ENCODE data around the gene PPP2R3B. TPM values are rescaled to one million over a fixed set of nuclear protein-coding genes. Genes with fewer than 3 reads are reported as not detected.

Gene PPP2R3B
- total RNA-seq, 1 experiment from 2014 or later, result 130 TPM

DNA sequence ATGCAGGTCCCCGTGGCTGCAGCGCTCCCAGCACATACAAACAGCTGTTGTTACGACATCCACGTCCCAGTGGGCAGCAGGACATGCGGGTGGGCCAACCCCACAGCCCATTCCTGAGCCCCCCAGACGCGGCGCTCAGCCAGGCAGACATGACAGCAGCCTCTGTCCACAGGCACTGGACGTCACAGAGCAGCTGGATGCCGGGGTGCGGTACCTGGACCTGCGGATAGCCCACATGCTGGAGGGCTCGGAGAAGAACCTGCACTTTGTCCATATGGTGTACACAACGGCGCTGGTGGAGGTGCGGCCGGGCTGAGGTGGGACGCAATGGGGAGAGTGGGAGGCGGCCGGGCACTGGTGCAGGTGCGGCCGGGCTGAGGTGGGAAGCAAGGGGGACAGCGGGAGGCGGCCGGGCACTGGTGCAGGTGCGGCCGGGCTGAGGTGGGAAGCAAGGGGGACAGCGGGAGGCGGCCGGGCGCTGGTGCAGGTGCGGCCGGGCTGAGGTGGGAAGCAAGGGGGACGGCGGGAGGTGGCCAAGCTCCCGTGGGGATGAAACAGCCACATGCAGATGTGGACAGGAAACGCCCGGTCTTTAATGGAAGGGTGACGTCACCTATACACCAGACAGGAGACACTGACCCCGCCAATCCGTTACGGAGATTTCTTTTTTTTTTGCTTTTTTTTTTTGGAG is 96.1 kb downstream of the PPP2R3B start:
- DNase-seq (ENCODE audit: low spot score) (no peak), ATAC-seq (no peak)
- POLR2A ChIA-PET, result no interaction called here
- Mint-ChIP-seq H3K27ac (no peak overlapping the region), H3K27me3 (ENCODE audit: low read depth) (no peaks in the 10 kb centered on the region), H3K4me3 (no peak overlapping the region), H3K4me1 (peaks cover 1% of the 10 kb centered on the region; the same call in 1 of the 2 replicates), H3K36me3 (peaks cover 75% of the 10 kb centered on the region), H3K9me3 (no peaks in the 10 kb centered on the region)
- TF ChIP-seq, protein P1, sequence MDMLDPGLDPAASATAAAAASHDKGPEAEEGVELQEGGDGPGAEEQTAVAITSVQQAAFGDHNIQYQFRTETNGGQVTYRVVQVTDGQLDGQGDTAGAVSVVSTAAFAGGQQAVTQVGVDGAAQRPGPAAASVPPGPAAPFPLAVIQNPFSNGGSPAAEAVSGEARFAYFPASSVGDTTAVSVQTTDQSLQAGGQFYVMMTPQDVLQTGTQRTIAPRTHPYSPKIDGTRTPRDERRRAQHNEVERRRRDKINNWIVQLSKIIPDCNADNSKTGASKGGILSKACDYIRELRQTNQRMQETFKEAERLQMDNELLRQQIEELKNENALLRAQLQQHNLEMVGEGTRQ (CRISPR knock-in tag; IDR thresholded peaks at IDR 0.05), result no peak
- TF ChIP-seq ZNF138 (CRISPR knock-in tag; conservative IDR thresholded peaks at IDR 0.05), result no peak
- no peak for TF ChIP-seq CBFB (CRISPR knock-in tag; IDR thresholded peaks at IDR 0.05; ENCODE audit: low read depth)
- no peak for TF ChIP-seq ZNF416 (CRISPR knock-in tag; IDR thresholded peaks at IDR 0.05)
- TF ChIP-seq ETV6 (CRISPR knock-in tag; IDR thresholded peaks at IDR 0.05), result no peak
- TF ChIP-seq, protein P2, sequence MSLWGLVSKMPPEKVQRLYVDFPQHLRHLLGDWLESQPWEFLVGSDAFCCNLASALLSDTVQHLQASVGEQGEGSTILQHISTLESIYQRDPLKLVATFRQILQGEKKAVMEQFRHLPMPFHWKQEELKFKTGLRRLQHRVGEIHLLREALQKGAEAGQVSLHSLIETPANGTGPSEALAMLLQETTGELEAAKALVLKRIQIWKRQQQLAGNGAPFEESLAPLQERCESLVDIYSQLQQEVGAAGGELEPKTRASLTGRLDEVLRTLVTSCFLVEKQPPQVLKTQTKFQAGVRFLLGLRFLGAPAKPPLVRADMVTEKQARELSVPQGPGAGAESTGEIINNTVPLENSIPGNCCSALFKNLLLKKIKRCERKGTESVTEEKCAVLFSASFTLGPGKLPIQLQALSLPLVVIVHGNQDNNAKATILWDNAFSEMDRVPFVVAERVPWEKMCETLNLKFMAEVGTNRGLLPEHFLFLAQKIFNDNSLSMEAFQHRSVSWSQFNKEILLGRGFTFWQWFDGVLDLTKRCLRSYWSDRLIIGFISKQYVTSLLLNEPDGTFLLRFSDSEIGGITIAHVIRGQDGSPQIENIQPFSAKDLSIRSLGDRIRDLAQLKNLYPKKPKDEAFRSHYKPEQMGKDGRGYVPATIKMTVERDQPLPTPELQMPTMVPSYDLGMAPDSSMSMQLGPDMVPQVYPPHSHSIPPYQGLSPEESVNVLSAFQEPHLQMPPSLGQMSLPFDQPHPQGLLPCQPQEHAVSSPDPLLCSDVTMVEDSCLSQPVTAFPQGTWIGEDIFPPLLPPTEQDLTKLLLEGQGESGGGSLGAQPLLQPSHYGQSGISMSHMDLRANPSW (CRISPR knock-in tag; conservative IDR thresholded peaks at IDR 0.05; ENCODE audit: low read depth), result no peak
- no peak for TF ChIP-seq ZNF219 (CRISPR knock-in tag; IDR thresholded peaks at IDR 0.05; ENCODE audit: borderline replicate concordance)
- no peak for TF ChIP-seq ATF1 (CRISPR knock-in tag; IDR thresholded peaks at IDR 0.05)
- TF ChIP-seq, protein P3, sequence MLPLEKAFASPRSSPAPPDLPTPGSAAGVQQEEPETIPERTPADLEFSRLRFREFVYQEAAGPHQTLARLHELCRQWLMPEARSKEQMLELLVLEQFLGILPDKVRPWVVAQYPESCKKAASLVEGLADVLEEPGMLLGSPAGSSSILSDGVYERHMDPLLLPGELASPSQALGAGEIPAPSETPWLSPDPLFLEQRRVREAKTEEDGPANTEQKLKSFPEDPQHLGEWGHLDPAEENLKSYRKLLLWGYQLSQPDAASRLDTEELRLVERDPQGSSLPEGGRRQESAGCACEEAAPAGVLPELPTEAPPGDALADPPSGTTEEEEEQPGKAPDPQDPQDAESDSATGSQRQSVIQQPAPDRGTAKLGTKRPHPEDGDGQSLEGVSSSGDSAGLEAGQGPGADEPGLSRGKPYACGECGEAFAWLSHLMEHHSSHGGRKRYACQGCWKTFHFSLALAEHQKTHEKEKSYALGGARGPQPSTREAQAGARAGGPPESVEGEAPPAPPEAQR (CRISPR knock-in tag; IDR thresholded peaks at IDR 0.05), result no peak
- no peak for TF ChIP-seq NFE2L1 (CRISPR knock-in tag; IDR thresholded peaks at IDR 0.05)
- TF ChIP-seq, protein P4, sequence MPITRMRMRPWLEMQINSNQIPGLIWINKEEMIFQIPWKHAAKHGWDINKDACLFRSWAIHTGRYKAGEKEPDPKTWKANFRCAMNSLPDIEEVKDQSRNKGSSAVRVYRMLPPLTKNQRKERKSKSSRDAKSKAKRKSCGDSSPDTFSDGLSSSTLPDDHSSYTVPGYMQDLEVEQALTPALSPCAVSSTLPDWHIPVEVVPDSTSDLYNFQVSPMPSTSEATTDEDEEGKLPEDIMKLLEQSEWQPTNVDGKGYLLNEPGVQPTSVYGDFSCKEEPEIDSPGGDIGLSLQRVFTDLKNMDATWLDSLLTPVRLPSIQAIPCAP (CRISPR knock-in tag; IDR thresholded peaks at IDR 0.05), result no peak
- no peak for TF ChIP-seq NR3C1 (CRISPR knock-in tag; conservative IDR thresholded peaks at IDR 0.05; ENCODE audit: low read depth)
- TF ChIP-seq, protein P5, sequence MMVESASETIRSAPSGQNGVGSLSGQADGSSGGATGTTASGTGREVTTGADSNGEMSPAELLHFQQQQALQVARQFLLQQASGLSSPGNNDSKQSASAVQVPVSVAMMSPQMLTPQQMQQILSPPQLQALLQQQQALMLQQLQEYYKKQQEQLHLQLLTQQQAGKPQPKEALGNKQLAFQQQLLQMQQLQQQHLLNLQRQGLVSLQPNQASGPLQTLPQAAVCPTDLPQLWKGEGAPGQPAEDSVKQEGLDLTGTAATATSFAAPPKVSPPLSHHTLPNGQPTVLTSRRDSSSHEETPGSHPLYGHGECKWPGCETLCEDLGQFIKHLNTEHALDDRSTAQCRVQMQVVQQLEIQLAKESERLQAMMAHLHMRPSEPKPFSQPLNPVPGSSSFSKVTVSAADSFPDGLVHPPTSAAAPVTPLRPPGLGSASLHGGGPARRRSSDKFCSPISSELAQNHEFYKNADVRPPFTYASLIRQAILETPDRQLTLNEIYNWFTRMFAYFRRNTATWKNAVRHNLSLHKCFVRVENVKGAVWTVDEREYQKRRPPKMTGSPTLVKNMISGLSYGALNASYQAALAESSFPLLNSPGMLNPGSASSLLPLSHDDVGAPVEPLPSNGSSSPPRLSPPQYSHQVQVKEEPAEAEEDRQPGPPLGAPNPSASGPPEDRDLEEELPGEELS (CRISPR knock-in tag; IDR thresholded peaks at IDR 0.05), result no peak
- TF ChIP-seq CREB1 (CRISPR knock-in tag; IDR thresholded peaks at IDR 0.05), result no peak
- TF ChIP-seq EMX1 (CRISPR knock-in tag; IDR thresholded peaks at IDR 0.05), result no peak
- TF ChIP-seq FOXJ3 (CRISPR knock-in tag; IDR thresholded peaks at IDR 0.05; ENCODE audit: borderline replicate concordance), result no peak
- no peak for TF ChIP-seq GRHL2 (CRISPR knock-in tag; IDR thresholded peaks at IDR 0.05; ENCODE audit: insufficient replicate concordance, severe bottlenecking)
- TF ChIP-seq, protein P6, sequence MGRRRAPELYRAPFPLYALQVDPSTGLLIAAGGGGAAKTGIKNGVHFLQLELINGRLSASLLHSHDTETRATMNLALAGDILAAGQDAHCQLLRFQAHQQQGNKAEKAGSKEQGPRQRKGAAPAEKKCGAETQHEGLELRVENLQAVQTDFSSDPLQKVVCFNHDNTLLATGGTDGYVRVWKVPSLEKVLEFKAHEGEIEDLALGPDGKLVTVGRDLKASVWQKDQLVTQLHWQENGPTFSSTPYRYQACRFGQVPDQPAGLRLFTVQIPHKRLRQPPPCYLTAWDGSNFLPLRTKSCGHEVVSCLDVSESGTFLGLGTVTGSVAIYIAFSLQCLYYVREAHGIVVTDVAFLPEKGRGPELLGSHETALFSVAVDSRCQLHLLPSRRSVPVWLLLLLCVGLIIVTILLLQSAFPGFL (CRISPR knock-in tag; IDR thresholded peaks at IDR 0.05; ENCODE audit: borderline replicate concordance), result no peak
- CTCF ChIA-PET, result no interaction called here
